AG10803 (cell line): ENCODE measurements around the gene PHYKPL.

Experiments
- DNase-seq: peaks from one replicate; pipeline ENCODE4 v3.0.0; 2010; ENCODE audit warnings: low read depth
- H3K4me3 ChIP-seq: 2 replicates; pipeline ENCODE4 v1.5.1; 2011; ENCODE audit warnings: mild to moderate bottlenecking, low read length, control low read depth
- TF ChIP-seq, protein P1 (sequence below): conservative IDR thresholded peaks from 2 replicates; pipeline ENCODE4 v1.5.1; 2011; ENCODE audit warnings: mild to moderate bottlenecking, low read length, control low read depth, inconsistent platforms

Gene PHYKPL

DNA sequence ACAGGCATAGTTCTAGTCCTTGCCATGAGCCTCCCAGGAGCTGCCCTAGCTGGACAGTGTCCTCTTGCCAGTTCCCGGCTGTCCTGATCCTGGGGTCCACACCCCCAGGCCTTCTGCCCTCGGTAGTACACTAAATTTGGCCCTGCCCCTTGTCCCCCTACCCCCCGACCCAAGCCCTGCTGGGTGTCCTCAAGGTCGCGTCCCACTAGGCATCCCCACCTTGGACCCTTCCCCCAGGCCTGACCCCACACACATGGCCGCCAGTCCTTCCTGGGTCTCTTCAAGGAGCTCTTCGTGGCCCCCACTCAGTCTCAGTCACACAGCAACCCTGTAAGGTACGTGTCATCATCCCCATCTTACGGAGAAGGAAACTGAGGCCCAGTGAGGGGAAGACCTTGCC lies 40.0 kb upstream of the PHYKPL start:
- no peak for DNase-seq
- H3K4me3 ChIP-seq, result no peak overlapping the region
- TF ChIP-seq, protein P1, sequence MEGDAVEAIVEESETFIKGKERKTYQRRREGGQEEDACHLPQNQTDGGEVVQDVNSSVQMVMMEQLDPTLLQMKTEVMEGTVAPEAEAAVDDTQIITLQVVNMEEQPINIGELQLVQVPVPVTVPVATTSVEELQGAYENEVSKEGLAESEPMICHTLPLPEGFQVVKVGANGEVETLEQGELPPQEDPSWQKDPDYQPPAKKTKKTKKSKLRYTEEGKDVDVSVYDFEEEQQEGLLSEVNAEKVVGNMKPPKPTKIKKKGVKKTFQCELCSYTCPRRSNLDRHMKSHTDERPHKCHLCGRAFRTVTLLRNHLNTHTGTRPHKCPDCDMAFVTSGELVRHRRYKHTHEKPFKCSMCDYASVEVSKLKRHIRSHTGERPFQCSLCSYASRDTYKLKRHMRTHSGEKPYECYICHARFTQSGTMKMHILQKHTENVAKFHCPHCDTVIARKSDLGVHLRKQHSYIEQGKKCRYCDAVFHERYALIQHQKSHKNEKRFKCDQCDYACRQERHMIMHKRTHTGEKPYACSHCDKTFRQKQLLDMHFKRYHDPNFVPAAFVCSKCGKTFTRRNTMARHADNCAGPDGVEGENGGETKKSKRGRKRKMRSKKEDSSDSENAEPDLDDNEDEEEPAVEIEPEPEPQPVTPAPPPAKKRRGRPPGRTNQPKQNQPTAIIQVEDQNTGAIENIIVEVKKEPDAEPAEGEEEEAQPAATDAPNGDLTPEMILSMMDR, result no peak

DNA sequence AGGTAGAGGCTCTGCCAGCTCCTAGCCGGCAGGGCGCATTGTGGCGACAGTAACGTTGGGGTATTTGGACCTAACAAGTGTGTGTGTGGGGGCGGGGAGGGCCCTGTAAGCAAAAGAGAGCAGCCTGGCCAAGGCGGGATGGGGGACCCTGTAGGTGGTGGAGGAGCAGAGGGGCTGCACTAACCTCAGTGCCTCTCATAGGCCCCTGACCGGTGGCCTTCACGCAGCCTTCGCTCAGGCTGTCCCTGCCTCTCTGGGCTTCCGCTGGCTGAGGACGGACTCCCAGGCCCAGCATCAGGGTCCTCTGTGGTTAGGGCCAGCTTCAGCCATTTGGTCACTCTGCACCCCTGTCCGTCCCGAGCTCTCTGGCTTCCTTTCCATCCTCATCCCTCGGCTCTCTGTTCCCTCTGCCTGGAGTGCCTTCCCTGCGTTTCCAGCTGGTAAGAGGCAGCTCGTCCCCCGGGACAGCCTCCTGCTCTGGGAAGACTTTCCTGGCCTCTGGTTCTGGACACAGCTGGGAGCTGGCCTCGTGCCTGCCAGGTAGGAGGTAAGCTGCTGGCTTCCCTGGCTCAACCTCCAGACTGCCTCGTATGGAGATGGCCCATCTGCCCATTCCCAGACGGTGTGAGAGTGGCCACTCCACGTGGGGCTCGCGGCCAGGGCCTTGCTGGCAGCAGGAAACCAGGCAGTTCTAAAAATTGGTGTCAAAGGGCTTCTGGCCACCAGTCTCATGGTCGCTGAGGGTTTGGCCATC lies 39.3 kb upstream of the PHYKPL start:
- H3K4me3 ChIP-seq, result no peak overlapping the region
- TF ChIP-seq, protein P1, result no peak
- DNase-seq, result no peak

DNA sequence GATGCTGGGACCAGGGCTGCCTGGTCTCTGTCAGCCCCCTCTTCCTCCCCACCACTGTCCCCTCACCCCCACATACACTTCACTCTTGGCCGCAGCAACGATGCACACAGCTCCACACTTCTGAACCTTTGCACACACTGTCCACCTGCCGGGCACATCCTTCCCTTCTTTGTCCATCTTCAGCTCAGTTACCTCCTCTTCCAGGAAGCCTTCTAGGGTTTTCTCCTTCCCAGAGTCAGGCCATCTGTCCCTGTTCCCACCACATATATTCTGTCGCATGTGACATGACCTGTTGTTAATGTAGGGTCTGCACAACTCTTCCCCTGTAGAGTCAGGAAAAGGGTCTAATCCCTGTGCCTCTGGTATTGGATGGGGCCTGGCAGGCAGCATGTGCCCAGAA lies 38.6 kb upstream of the PHYKPL start:
- no peak for DNase-seq
- no peak overlapping the region for H3K4me3 ChIP-seq
- TF ChIP-seq, protein P1, result no peak

DNA sequence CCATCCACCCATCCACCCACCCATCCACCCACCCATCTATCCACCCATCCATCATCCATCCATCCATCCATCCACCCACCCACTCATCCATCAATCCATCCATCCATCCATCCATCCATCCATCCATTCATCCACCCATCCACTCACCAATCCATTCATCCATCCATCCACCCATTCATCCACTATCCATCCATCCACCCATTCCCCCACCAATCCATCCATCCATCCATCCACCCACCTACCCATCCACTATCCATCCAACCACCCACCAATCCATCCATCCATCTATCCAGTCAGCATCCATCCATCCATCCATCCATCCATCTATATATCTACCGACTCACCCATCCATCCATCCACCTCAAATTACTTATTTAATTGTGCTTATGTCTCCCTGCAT lies 36.9 kb upstream of the PHYKPL start:
- H3K4me3 ChIP-seq, result no peak overlapping the region
- DNase-seq, result no peak
- TF ChIP-seq, protein P1, result no peak

DNA sequence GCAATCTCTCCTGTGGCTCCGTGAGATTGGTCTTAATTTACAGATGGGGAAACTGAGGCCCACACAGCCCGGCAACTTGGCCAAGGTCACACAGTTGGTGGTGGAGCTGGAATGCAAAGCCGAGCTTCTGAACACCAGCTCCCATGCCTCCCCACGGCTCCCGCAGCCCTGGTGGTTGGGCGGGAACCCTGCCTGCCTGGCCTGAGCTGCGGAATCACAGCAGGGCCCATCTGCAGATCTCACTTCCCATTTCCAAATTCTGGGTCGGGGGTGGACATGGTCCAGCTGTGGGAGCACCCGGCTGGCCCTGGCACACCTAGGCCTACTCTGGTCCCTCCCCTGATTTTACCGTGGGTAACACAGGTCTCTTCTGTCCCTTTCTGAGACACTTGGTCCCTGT lies 35.3 kb upstream of the PHYKPL start:
- H3K4me3 ChIP-seq, result no peak overlapping the region
- TF ChIP-seq, protein P1, result no peak
- no peak for DNase-seq

DNA sequence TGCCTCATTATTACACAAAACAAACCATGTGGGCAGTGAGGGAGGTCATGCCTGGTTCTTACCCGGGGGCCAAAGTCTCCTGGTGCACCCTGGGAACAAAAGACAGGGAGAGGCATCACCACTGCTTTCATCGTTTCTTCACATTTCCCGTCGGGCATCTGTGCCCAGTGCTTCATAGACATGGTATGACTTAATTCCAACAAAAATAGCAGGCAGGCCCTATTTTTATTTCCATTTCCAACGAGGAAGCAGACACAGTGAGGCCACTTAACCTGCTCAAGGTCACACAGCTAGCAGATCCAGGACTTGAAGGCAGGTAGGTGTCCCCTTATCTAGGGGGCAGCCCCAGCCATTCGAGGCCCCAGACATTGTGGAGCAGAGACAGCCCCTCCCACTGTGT lies 34.6 kb upstream of the PHYKPL start:
- no peak for DNase-seq
- no peak overlapping the region for H3K4me3 ChIP-seq
- TF ChIP-seq, protein P1, result no peak

DNA sequence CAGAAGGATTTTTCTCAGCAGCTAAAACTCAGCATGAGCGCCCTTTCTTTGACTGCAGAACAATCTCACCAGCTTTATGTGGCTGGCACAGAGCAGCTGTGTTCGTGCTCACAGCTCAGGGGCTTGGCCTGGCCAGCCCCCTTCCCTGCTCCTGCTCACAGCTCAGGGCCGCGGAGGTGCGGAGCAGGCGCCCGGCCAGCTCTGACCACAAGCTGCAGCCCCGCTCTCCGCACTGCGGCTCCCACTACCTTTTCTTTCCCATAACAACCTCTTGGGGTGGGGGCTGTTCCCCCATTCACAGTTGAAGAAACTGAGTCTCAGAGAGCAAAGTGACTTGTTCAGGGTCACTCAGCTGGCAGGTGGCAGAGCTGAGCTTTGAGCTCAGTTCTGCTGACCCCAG lies 34.0 kb upstream of the PHYKPL start:
- H3K4me3 ChIP-seq, result no peak overlapping the region
- TF ChIP-seq, protein P1, result no peak
- no peak for DNase-seq
